Lung (tissue), 12 donors: Measurements from ENCODE around the gene NLGN1. TPM values are rescaled to one million over a fixed set of nuclear protein-coding genes. Genes with fewer than 3 reads are reported as not detected.
A peak's percentile ranks its signal among the peaks of the same experiment; 100 is the strongest.

ENCODE experiments used
- ATAC-seq: fragments of 200-7000 bp; cut with Tn5 transposase; one replicate; pipeline ENCODE4 v1.9.1; 2020; ENCODE audit warnings: moderate number of reproducible peaks; ENCODE audit not compliant: insufficient read depth, low FRiP score
- DNase-seq, 3 donors: peaks; one replicate each; pipeline ENCODE4 v3.0.0-alpha.2; 2013 to 2017
- H3K27ac ChIP-seq, 2 donors: one replicate each; pipeline ENCODE4 v1.5.1; 2013; ENCODE audit warnings: mild to moderate bottlenecking in 2 of 2, moderate library complexity in 2 of 2, control low read depth in 1 of 2, inconsistent platforms in 1 of 2, low read depth in 1 of 2, low read length in 1 of 2
- H3K27me3 ChIP-seq, 3 donors: one replicate each; pipeline ENCODE4 v1.5.1; 2013; ENCODE audit warnings: low read length in 2 of 3; ENCODE audit not compliant: control insufficient read depth in 3 of 3, insufficient read depth in 3 of 3
- H3K36me3 ChIP-seq, 4 donors: one replicate each; pipeline ENCODE4 v1.5.1; 2013; ENCODE audit warnings: low read length in 4 of 4, mild to moderate bottlenecking in 1 of 4, moderate library complexity in 1 of 4; ENCODE audit not compliant: control insufficient read depth in 4 of 4, insufficient read depth in 4 of 4
- H3K4me1 ChIP-seq, 5 donors: one replicate each; pipeline ENCODE4 v1.5.1; 2013; ENCODE audit warnings: low read length in 5 of 5, mild to moderate bottlenecking in 2 of 5, moderate library complexity in 1 of 5; ENCODE audit not compliant: control insufficient read depth in 5 of 5, insufficient read depth in 5 of 5
- H3K4me3 ChIP-seq: one replicate; pipeline ENCODE4 v1.5.1; 2013; ENCODE audit warnings: mild to moderate bottlenecking, control low read depth, moderate library complexity
- H3K9ac ChIP-seq, 2 donors: one replicate each; pipeline ENCODE4 v1.5.1; 2013; ENCODE audit warnings: low read length in 2 of 2, control low read depth in 1 of 2; ENCODE audit not compliant: insufficient read depth in 1 of 2
- H3K9me3 ChIP-seq, 4 donors: one replicate each; pipeline ENCODE4 v1.5.1; 2013; ENCODE audit warnings: low read length in 3 of 4, mild to moderate bottlenecking in 1 of 4, moderate library complexity in 1 of 4; ENCODE audit not compliant: control insufficient read depth in 4 of 4, insufficient read depth in 3 of 4
- WGBS, 2 donors: extraction: QIAGEN DNeasy Blood & Tissue Kit; methylation state at CpG; one replicate each; pipeline ENCODE4 v1.1.7; 2013; 5-methylcytosine and 5-hydroxymethylcytosine counted together
- polyA plus RNA-seq, 2 donors: library from polyadenylated mRNA; stranded (reverse); fragments of 200-250 nt; gene quantifications; one replicate each; pipeline ENCODE4 v1.2.1, GENCODE V29; 2013
- total RNA-seq, 2 donors: library from RNA; depleted of rRNA in 1 of 2; stranded (reverse); fragments of >200 nt in 1 of 2; gene quantifications; one replicate each; pipeline ENCODE4 v1.2.1, GENCODE V29; 2014 to 2021
- TF ChIP-seq, protein P1 (sequence below): IDR thresholded peaks from 2 replicates; pipeline ENCODE4 v1.5.1; 2012; ENCODE audit warnings: mild to moderate bottlenecking; ENCODE audit errors: control extremely low read depth, extremely low read depth
- donor health status: control.
- donor health status: control.
- donor health status: Bipolar disorder and iron deficiency.
- donor health status: healthy.
- donor health status: DM: yes; HTN: yes; CAD: no.

Gene NLGN1
- total and polyA plus RNA-seq, 4 donors, result 0.24 to 22.2 (median 1.9) TPM

DNA sequence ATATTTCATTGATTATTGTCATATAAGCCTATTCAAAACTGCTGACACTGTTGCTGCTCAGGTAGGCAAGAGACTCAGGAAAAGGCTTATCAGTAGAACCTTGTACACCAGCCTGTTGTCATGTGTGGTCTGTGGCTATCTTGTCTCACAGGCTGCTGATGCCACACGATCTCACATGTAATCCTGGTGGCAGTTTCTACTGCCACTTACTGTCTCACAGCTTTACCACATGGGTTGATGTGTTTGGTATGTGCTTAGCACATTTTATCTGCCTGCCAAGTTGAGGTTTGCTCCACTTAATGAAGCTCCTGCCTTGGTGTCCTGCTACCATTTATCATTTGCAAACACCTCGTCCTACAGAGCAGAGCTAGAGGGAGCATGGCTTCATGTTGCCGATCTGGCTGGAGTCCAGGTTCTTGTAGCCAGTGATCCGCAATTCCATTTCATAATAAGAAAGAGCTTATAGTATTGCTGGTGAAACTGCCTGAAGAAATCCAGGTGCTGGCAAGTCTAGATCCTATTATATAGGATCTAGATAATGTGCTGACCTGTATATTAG lies 637.9 kb downstream of the NLGN1 start:
- no peaks in the 10 kb centered on the region for H3K9me3 ChIP-seq
- WGBS, 2 donors, result 49 to 61% methylated on average over 4 of the region's 4 CpGs
- H3K27ac ChIP-seq, result no peak overlapping the region
- DNase-seq (peak in 2 of 3 donors; percentile 34 to 63), ATAC-seq (no peak)
- no peaks in the 10 kb centered on the region for H3K27me3 ChIP-seq
- no peaks in the 10 kb centered on the region for H3K36me3 ChIP-seq
- no peak overlapping the region for H3K9ac ChIP-seq
- H3K4me3 ChIP-seq, result no peak overlapping the region
- H3K4me1 ChIP-seq, result no peaks in the 10 kb centered on the region
- TF ChIP-seq, protein P1, sequence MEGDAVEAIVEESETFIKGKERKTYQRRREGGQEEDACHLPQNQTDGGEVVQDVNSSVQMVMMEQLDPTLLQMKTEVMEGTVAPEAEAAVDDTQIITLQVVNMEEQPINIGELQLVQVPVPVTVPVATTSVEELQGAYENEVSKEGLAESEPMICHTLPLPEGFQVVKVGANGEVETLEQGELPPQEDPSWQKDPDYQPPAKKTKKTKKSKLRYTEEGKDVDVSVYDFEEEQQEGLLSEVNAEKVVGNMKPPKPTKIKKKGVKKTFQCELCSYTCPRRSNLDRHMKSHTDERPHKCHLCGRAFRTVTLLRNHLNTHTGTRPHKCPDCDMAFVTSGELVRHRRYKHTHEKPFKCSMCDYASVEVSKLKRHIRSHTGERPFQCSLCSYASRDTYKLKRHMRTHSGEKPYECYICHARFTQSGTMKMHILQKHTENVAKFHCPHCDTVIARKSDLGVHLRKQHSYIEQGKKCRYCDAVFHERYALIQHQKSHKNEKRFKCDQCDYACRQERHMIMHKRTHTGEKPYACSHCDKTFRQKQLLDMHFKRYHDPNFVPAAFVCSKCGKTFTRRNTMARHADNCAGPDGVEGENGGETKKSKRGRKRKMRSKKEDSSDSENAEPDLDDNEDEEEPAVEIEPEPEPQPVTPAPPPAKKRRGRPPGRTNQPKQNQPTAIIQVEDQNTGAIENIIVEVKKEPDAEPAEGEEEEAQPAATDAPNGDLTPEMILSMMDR, result no peak

GRCh38 chr3:174046311-174046710 lies 648.8 kb downstream of the NLGN1 start:
- TF ChIP-seq, protein P1, result no peak
- H3K4me1 ChIP-seq, result no peaks in the 10 kb centered on the region
- H3K27ac ChIP-seq, result no peak overlapping the region
- H3K27me3 ChIP-seq, result no peaks in the 10 kb centered on the region
- peaks cover 0 to 2% (median 0%) of the 10 kb centered on the region in 4 donors for H3K9me3 ChIP-seq
- H3K9ac ChIP-seq, result no peak overlapping the region
- no peak for ATAC-seq
- H3K4me3 ChIP-seq, result no peak overlapping the region
- DNase-seq, result peak in 1 of 3 donors; percentile 13
- no peaks in the 10 kb centered on the region for H3K36me3 ChIP-seq

DNA sequence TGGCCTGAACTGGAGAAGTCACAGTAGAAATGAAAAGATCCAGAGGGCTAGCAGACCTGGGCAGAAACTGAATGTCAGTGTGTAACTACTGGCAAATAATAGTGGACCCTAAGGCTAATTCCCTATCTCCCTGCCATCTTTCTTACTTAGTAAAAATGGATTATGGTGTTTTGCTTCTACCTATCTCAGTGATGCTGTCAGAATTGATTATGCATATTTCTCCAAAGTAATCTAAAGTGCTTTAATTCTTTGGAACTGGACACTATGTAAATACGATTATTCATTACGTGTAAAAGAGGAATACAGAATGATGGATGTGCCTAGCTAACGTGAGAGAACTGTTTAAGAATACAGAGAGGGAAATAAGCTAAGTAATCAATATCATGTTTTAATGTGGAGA lies 651.9 kb downstream of the NLGN1 start:
- Histone ChIP-seq H3K9ac (no peak overlapping the region), H3K4me3 (no peak overlapping the region), H3K36me3 (no peaks in the 10 kb centered on the region), H3K4me1 (no peaks in the 10 kb centered on the region), H3K27me3 (no peaks in the 10 kb centered on the region), H3K9me3 (no peaks in the 10 kb centered on the region), H3K27ac (no peak overlapping the region)
- DNase-seq, result no peak
- 74 to 87% methylated on average over 3 of the region's 3 CpGs for WGBS, 2 donors
- TF ChIP-seq, protein P1, result no peak
- no peak for ATAC-seq

DNA sequence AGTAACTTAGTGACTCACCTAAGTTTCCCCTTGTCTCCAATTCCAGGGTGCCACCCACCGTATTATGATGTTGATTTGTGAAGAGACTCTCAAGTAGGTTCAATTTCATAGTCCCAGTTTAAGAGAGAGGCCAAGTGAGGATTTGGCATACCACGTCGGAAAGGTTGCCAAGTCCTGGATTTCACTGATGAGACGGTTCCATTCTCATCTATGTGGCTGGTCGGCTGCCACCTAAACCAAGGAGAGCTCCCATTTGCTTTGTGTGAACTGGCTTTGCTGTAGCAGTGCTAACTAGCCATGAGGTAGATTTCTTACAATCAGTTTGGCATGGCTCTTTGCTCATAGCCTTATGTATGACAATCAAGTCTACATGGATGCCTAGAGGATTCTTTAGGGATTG lies 653.6 kb downstream of the NLGN1 start:
- TF ChIP-seq, protein P1, result no peak
- H3K9me3 ChIP-seq, result no peaks in the 10 kb centered on the region
- DNase-seq (no peak), ATAC-seq (no peak)
- H3K27ac ChIP-seq, result no peak overlapping the region
- WGBS, 2 donors, result 89 to 91% methylated on average over 5 of the region's 5 CpGs
- H3K27me3 ChIP-seq, result no peaks in the 10 kb centered on the region
- no peak overlapping the region for H3K4me3 ChIP-seq
- no peak overlapping the region for H3K9ac ChIP-seq
- H3K36me3 ChIP-seq, result no peaks in the 10 kb centered on the region
- H3K4me1 ChIP-seq, result no peaks in the 10 kb centered on the region
